K562 (cell line): ENCODE measurements around the gene MYADML2. TPM values are rescaled to one million over a fixed set of nuclear protein-coding genes. Genes with fewer than 3 reads are reported as not detected.

Experiments used
- CGGBP1 ChIP-seq: fragments of 250-450 bp; sonication (Bioruptor Pico); IDR thresholded peaks from 2 replicates; pipeline ENCODE4 v1.9.0; 2021; ENCODE audit warnings: mild to moderate bottlenecking
- ELF4 ChIP-seq: fragments of 450-650 bp; formaldehyde crosslinking; IDR thresholded peaks from 2 replicates; pipeline ENCODE4 v1.4.0; 2022; ENCODE audit warnings: missing genetic modification characterization
- GTF3C2 ChIP-seq: IDR thresholded peaks from 3 replicates; pipeline ENCODE4 v1.6.1; 2011; ENCODE audit warnings: borderline replicate concordance, mild to moderate bottlenecking, moderate library complexity; ENCODE audit not compliant: insufficient read length; ENCODE audit errors: extremely low read depth
- HBP1 ChIP-seq: fragments of 450-650 bp; formaldehyde crosslinking; IDR thresholded peaks from 2 replicates; pipeline ENCODE4 v1.4.0; 2022; ENCODE audit warnings: missing genetic modification characterization
- L3MBTL2 ChIP-seq: fragments of 450-650 bp; IDR thresholded peaks from 2 replicates; pipeline ENCODE4 v1.6.1; 2016; ENCODE audit warnings: mild to moderate bottlenecking, moderate library complexity
- MIER1 ChIP-seq: fragments of 450-650 bp; IDR thresholded peaks from 2 replicates; pipeline ENCODE4 v1.6.1; 2016; ENCODE audit warnings: antibody characterized with exemption, mild to moderate bottlenecking, low read depth
- MXI1 ChIP-seq: IDR thresholded peaks from 2 replicates; pipeline ENCODE4 v1.6.1; 2011; ENCODE audit warnings: low read depth, mild to moderate bottlenecking, improper control_type of control experiment, low read length
- MYC ChIP-seq, 2 experiments: fragments of 250-450 bp in 1 of 2; sonication (Bioruptor Pico) in 1 of 2; IDR thresholded peaks; 2 replicates each; pipeline versions ENCODE4 v1.5.1 to v1.6.1; 2012 to 2021; ENCODE audit warnings: low read depth in 2 of 2, borderline replicate concordance in 1 of 2, improper control_type of control experiment in 1 of 2, low read length in 1 of 2, mild to moderate bottlenecking in 1 of 2, moderate library complexity in 1 of 2
- RBM14 ChIP-seq: fragments of 200-400 bp; formaldehyde crosslinking; IDR thresholded peaks from 2 replicates; pipeline ENCODE4 v1.6.1; 2018; ENCODE audit warnings: low read depth, mild to moderate bottlenecking, low read length, moderate library complexity, borderline replicate concordance; ENCODE audit not compliant: insufficient read depth
- RUNX1 ChIP-seq: sonication (generic); IDR thresholded peaks from 2 replicates; pipeline ENCODE4 v1.6.1; 2016; ENCODE audit warnings: antibody characterized with exemption, low read depth
- SRSF3 ChIP-seq: fragments of 200-400 bp; formaldehyde crosslinking; IDR thresholded peaks from 2 replicates; pipeline ENCODE4 v1.6.1; 2016; ENCODE audit warnings: mild to moderate bottlenecking, low read length, moderate library complexity; ENCODE audit not compliant: insufficient read depth
- TAF7 ChIP-seq: fragments of 450-650 bp; IDR thresholded peaks from 2 replicates; pipeline ENCODE4 v1.6.1; 2016; ENCODE audit warnings: missing genetic modification characterization, missing compliant biosample characterization
- TBL1XR1 ChIP-seq, 2 experiments: IDR thresholded peaks; 2 replicates each; pipeline ENCODE4 v1.6.1; 2012; ENCODE audit warnings: improper control_type of control experiment in 2 of 2, low read length in 2 of 2, mild to moderate bottlenecking in 1 of 2
- TCF3 ChIP-seq: sonication (generic); formaldehyde crosslinking; IDR thresholded peaks from 2 replicates; pipeline ENCODE4 v1.4.0; 2020; ENCODE audit warnings: mild to moderate bottlenecking, missing genetic modification reagents
- TCF7L2 ChIP-seq: fragments of 150-350 bp; IDR thresholded peaks from 2 replicates; pipeline ENCODE4 v1.6.1; 2016; ENCODE audit warnings: low read depth, mild to moderate bottlenecking, low read length, moderate library complexity
- ZNF239 ChIP-seq: fragments of 250-450 bp; sonication (Bioruptor Pico); IDR thresholded peaks from 2 replicates; pipeline ENCODE4 v1.4.0; 2020; ENCODE audit warnings: mild to moderate bottlenecking
- ZSCAN29 ChIP-seq: fragments of 450-650 bp; IDR thresholded peaks from 2 replicates; pipeline ENCODE4 v1.6.1; 2017
- polyA plus RNA-seq, 8 experiments: library from polyadenylated mRNA; depleted of rRNA in 4 of 8; stranded (reverse) in 5 of 8; unstranded in 3 of 8; fragments of >200 nt; fragmentation: Nextera tagmentation in 2 of 8; fragmentation: Illumina TruSeq in 1 of 8; extraction: Ambion mirVana in 2 of 8; extraction: Trizol in 1 of 8; gene quantifications; 2 replicates each; pipeline versions ENCODE4 v1.2.1 to v1.2.3, GENCODE V29; 2011 to 2014; ENCODE audit warnings: inconsistent platforms in 1 of 8, missing spikeins in 1 of 8
- total RNA-seq, 7 experiments: library from RNA; depleted of rRNA in 6 of 7; stranded (reverse); fragments of >200 nt in 6 of 7; fragmentation: Illumina TruSeq in 2 of 7; extraction: Trizol in 2 of 7; gene quantifications; 2 replicates each; pipeline versions ENCODE4 v1.2.1 to v1.2.3, GENCODE V29; 2011 to 2021; ENCODE audit warnings: low replicate concordance in 1 of 7
- TF ChIP-seq, protein P1 (sequence below): sonication (generic); IDR thresholded peaks from 2 replicates; pipeline ENCODE4 v1.6.1; 2016
- TF ChIP-seq, protein P2 (sequence below): sonication (generic); formaldehyde crosslinking; IDR thresholded peaks from 2 replicates; pipeline ENCODE4 v1.8.1; 2023; ENCODE audit warnings: mild to moderate bottlenecking, missing genetic modification reagents

MYADML2 gene
- total and polyA plus RNA-seq, 9 of the 15 experiments (the other 6 are each of a cell fraction or from before 2014, with no cell fraction given) = not detected

DNA sequence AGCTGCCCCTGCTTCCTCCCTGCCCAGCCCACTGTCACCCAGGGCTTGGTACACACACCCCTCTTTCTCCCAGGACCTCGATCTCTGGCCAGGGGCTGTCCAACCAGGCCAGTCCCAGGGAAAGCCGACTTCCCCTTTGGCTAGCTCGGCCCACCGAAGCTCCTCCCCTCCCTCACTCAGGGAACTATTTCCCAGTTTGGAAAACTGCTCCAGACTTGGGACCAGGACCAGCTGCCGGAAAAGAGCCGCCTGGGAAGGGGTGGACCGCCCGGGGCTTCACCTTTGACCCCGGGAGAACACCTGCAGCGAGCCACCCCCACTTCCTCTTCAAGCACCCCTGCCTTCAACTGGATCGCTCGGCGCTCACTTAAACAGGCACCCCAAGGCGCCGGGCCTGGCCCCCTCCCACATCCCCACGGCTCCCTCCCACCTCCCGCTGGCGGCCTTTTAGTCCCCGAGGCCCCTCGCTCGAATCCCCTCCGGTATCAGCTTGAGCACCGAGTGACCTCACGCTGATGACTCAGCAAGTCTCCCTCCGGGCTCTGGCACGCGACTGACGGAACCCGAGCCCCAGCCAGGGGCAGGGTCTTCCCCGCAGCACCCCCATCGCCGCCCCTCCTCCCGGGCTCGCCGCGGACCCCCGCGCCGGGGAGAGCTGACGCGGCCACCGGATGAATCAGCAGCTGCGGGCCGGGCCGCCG lies 20.4 kb downstream of the MYADML2 start (continued):
- no peak for TF ChIP-seq CGGBP1 (CRISPR knock-in tag)
- no peak for TF ChIP-seq TCF7L2
- TF ChIP-seq SRSF3 = no peak
- peak; percentile 75 for TF ChIP-seq MYC (IDR thresholded peaks at IDR 0.05; ENCODE audit: low read depth, low read length)
- no peak for TF ChIP-seq MYC (CRISPR knock-in tag; IDR thresholded peaks at IDR 0.05; ENCODE audit: borderline replicate concordance, low read depth)
- no peak for TF ChIP-seq RUNX1
- TF ChIP-seq, protein P1, sequence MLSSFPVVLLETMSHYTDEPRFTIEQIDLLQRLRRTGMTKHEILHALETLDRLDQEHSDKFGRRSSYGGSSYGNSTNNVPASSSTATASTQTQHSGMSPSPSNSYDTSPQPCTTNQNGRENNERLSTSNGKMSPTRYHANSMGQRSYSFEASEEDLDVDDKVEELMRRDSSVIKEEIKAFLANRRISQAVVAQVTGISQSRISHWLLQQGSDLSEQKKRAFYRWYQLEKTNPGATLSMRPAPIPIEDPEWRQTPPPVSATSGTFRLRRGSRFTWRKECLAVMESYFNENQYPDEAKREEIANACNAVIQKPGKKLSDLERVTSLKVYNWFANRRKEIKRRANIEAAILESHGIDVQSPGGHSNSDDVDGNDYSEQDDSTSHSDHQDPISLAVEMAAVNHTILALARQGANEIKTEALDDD = no peak
- TF ChIP-seq L3MBTL2 = peak; percentile 41; the same call in 1 of the 2 replicates
- TF ChIP-seq GTF3C2 = no peak
- TF ChIP-seq, protein P2, sequence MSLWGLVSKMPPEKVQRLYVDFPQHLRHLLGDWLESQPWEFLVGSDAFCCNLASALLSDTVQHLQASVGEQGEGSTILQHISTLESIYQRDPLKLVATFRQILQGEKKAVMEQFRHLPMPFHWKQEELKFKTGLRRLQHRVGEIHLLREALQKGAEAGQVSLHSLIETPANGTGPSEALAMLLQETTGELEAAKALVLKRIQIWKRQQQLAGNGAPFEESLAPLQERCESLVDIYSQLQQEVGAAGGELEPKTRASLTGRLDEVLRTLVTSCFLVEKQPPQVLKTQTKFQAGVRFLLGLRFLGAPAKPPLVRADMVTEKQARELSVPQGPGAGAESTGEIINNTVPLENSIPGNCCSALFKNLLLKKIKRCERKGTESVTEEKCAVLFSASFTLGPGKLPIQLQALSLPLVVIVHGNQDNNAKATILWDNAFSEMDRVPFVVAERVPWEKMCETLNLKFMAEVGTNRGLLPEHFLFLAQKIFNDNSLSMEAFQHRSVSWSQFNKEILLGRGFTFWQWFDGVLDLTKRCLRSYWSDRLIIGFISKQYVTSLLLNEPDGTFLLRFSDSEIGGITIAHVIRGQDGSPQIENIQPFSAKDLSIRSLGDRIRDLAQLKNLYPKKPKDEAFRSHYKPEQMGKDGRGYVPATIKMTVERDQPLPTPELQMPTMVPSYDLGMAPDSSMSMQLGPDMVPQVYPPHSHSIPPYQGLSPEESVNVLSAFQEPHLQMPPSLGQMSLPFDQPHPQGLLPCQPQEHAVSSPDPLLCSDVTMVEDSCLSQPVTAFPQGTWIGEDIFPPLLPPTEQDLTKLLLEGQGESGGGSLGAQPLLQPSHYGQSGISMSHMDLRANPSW (CRISPR knock-in tag) = no peak
- TF ChIP-seq MXI1 = no peak; the same call in 1 of the 2 replicates
- no peak for TF ChIP-seq ELF4 (CRISPR knock-in tag)
- peak in 1 of 2 experiments; percentile 6; a peak in 2 of 4 replicates for TF ChIP-seq TBL1XR1 (IDR thresholded peaks at IDR 0.05; ENCODE audit: low read length in 2 of 2)
- TF ChIP-seq HBP1 (CRISPR knock-in tag) = no peak
- TF ChIP-seq MIER1 = no peak
- TF ChIP-seq ZSCAN29 = no peak
- TF ChIP-seq TCF3 (CRISPR knock-in tag) = no peak
- no peak for TF ChIP-seq RBM14
- no peak for TF ChIP-seq ZNF239
- TF ChIP-seq TAF7 (tag) = no peak
